GM19193 (cell line): ENCODE data around the gene ZFP69.

Experiments used
- POLR2A ChIP-seq: IDR thresholded peaks from 4 replicates; pipeline ENCODE4 v1.6.1; 2011; ENCODE audit not compliant: insufficient read depth, insufficient read length; ENCODE audit errors: extremely low read depth

The ZFP69 gene

GRCh38 chr1:40476924-40477677 lies at the start of gene ZFP69:
Gene ZFP69, plus strand, starts transcription at chr1:40477290. Its CDS starts 2,072 bp downstream, at chr1:40479362.
- peak; percentile 75 for TF ChIP-seq POLR2A

- TF ChIP-seq POLR2A = no peak
Observed at GRCh38 chr1:40431385-40431784, 45.7 kb upstream of the ZFP69 start.

DNA sequence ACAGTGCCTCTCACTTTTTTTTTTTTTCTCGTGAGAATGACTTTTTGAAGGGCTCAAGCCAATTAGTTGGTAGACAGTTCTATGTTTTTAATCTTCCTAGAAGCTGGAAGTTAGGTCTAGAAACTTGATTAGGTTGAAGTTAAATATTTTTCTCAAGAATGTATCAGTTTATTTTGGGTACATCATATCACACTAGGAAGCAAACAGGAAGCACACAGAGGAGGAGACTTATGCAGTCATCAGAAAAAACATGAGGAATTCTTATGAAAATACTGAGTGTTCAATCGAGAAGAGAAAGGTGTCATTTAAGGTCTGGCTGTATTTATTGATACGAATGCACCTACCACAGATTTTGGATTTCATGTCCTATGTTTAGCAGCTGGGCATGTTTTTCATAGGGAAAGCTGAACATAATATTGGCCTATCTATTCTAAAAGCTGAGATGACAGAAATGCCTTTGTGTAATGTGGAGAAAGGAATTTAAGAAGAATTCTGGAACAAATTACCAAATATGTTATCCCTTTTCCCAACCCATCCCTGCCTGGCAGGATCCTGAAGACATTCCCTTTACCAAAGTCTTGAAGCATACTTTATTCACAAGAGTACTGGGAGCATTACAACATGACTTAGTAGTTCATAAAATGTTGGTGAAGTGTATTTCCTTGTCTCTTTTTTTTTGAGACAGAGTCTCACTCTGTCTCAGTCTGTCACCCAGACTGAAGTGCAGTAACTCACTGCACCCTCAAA lies 44.3 kb upstream of the ZFP69 start:
- no peak for TF ChIP-seq POLR2A

DNA sequence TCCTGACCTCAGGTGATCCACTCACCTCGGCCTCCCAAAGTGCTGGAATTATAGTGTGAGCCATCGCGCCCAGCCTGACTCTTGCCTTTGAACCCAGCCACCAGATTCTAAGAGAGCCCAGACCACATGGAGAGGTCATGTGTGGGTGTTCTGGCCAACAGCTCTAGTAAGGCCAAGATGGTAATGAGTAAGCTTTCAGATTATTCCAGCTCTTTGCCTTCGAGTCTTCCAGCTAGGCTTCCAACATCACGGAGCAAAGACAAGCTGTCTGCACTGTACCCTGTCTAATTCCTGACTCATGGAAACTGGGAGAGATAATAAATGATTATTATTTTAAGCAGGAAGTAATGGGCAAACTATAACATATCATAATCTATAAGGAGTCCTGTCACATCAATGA lies 41.6 kb upstream of the ZFP69 start:
- no peak for TF ChIP-seq POLR2A

DNA sequence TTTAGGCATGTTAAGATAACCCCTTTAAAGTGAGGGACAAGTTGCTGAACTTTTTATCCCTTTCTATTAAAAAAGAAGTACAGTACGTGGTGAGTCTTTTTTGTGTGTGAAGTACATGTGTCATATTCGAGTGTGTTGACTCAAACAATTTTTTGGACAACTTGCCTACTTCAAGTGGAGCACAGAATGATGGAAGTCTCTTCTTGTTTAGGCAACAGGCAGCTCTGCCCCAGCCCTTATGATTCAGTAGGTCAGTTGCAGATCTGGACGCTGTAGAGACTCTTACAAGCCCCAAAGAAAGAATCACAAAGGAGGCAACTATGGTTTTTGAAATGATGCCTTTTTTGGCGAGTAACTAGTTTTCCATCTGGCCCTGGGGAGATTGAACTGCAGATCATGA lies 41.2 kb upstream of the ZFP69 start:
- no peak for TF ChIP-seq POLR2A

DNA sequence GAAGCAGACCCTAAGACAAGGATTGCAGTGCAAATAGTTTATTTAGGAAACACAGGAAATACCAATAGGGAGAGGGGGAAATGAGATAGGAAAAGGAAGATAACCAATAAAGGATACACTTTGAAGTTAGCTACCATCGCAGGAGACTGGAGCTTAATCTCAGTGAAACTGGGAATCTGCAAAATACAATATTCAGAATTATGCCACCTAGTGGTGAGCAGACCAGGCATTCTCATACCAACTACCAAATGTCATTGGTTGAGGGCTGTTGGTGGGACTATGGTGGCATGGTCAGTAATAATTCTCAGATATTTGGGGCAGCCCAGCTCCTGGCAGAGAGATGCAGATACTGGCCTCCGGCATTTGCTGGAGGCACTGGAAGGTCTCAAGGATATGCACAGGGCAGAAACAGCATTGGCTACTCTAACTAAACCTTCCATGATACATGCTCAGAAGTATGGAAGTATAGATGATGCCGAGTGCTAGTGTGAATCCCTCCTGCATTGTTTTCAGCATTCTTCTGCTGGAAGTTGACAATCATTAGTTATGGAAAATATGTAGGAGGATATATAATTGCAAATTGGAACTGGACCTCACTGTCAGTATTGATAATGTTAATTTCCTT lies 38.6 kb upstream of the ZFP69 start:
- no peak for TF ChIP-seq POLR2A

GRCh38 chr1:40439247-40439646 lies 37.8 kb upstream of the ZFP69 start:
- no peak for TF ChIP-seq POLR2A

DNA sequence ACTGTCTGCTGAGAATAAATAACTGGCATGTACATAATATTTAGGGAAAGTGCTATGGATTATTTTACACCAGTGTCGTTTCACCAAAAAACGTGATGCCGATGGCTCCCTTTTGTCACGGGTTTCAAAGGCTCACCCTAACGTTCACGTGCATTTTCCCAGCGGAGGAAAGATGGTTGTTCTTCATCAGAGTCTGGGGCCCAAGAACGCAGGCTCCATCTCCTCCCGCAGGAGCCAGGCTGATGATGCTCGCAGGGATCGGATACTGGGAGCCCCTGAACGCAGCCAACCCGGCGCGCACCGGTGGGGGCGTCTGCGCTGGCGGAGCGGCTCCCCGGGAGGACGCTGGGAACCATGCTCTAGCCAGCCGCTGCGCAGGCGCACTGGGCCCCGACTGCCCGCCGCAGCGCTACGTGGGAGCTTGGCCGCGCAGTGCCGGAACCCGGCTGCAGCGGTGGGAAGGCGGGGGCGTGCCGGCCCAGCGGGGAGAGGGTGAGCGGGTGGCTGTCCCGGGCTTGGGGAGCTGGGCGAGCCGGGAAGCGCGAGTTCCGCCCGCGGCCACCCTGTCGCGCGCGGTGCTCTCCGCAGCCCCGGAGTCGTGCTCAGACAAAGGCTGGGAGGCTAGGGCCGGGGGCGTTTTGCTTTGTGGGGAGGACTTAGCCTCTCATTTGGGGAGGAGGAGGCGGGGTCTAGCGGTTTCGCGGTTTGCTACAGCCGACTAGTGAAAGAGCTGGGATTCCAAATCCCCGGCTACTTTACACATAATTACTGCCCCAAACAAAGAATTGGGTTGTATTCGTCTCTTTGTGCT lies 27.2 kb upstream of the ZFP69 start, which contains the start of gene ZFP69B:
ZFP69B (plus strand) TSS at position 793 of the 811 bp plus-strand sequence. CDS start 486 bp downstream, outside the sequence.
- TF ChIP-seq POLR2A = peak; percentile 83

DNA sequence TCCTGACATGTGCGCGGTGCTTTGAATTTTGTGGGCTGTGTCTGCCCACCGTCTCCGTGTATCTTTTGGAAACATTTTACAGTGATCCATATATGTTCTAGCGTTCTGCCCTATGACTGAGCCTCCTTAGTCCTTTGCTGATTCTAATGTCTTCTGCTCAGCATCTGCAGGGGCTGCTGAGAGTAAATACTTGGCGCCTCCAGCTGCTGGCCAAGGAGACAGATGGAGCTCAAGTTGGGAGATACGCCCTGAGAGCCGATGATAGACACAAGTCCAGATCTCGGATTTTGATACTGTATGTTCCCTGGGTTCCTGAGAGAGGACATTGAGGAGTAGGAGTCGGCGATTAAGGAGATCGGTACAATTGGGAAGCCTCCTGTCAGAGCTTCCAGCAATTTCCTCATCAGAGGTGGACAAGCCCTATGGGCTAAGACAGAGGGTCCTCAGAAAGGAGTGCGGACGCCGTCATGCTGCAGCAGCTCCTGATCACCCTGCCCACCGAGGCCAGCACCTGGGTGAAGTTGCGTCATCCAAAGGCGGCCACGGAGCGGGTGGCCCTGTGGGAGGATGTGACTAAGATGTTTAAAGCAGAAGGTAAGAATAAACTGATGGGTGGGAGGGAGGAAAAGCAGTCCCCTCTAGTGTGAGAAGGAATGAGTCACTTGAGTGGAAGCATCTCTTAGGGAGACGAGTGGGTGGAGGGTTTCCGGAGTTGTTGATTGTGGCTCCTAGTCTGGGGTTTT lies 26.4 kb upstream of the ZFP69 start:
- peak; percentile 35 for TF ChIP-seq POLR2A

GRCh38 chr1:40451238-40451585 lies 25.9 kb upstream of the ZFP69 start:
- TF ChIP-seq POLR2A = no peak

GRCh38 chr1:40454873-40455272 lies 22.2 kb upstream of the ZFP69 start:
- no peak for TF ChIP-seq POLR2A

DNA sequence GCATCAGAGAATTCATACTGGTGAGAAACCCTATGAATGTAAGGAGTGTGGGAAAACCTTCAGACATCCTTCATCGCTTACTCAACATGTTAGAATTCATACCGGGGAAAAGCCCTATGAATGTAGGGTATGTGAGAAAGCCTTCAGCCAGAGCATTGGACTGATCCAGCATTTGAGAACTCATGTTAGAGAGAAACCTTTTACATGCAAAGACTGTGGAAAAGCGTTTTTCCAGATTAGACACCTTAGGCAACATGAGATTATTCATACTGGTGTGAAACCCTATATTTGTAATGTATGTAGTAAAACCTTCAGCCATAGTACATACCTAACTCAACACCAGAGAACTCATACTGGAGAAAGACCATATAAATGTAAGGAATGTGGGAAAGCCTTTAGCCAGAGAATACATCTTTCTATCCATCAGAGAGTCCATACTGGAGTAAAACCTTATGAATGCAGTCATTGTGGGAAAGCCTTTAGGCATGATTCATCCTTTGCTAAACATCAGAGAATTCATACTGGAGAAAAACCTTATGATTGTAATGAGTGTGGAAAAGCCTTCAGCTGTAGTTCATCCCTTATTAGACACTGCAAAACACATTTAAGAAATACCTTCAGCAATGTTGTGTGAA lies 14.0 kb upstream of the ZFP69 start:
- no peak for TF ChIP-seq POLR2A

- no peak for TF ChIP-seq POLR2A
Observed at GRCh38 chr1:40469327-40469726, 7.8 kb upstream of the ZFP69 start.

DNA sequence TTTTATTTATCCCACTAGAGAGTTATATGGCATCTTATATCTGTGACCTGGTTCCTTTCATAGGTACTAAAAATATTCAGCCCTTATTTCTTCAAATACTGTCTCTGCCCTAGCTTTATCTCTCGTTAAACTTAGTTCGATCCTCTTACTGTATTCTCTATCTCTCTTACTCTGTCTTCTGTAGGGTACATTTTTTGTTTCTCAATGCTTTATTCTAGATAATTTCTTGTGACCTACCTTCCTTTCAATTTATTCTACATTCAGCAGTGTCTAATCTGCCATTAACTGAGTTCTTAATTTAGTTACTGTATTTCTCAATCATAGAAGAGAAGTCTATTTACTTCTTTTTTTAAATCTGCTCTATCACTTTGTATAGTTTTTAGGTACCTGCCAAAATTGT lies 1.8 kb upstream of the ZFP69 start:
- no peak for TF ChIP-seq POLR2A
